D721Med (cell line): ENCODE data around the gene KPNA3.

Experiments
- DNase-seq: peaks from one replicate; pipeline ENCODE4 v3.0.0; 2011; ENCODE audit warnings: low spot score; ENCODE audit not compliant: insufficient read length
- FAIRE-seq: peaks from 2 replicates; lab custom pipeline; 2011; peaks lifted over from hg19 to GRCh38; lab: Jason Lieb, UNC
- TF ChIP-seq, protein P1 (sequence below): IDR thresholded peaks from 2 replicates; pipeline ENCODE4 v1.5.1; 2012; ENCODE audit warnings: mild to moderate bottlenecking, control low read depth; ENCODE audit not compliant: insufficient read depth; ENCODE audit errors: missing control alignments

KPNA3 gene

DNA sequence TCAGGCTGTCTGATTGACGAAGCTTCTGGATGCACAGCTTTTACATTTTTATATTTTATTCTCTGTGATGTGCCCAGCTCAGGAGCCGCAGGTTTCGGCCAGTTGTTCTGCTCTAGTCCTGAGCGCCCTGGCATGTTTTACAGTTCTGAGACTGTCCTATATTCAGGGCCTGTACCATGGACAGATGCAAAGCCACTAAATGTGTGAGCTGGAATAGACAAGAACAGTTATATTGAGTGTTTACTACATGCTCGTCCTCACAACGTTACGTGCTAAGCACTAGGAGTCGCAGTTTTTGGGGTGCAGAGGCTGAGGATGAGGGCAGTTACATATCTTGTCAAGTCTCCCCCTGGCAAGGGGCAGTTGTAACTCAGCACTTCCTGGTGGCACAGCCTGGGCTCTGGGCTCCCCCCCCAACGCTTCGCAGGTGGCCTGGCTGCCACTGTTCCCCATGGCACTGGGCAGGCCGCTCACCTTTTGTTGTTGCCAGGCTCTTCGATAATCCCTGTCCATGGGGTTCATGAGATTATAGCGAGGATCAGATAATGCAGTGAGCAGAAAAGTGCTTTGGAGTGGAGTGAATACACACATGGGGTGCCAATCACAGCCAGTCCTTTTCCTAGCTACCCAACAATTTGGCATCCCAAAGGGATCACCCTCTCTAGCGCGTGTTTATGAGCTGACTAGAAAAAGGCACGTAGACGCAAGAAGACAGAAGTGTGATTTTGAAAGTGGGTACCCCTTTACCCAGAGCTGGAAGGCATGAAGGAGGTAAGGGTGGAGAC, 140.7 kb downstream of the KPNA3 start:
- DNase-seq (no peak), FAIRE-seq (no peak)
- TF ChIP-seq, protein P1, sequence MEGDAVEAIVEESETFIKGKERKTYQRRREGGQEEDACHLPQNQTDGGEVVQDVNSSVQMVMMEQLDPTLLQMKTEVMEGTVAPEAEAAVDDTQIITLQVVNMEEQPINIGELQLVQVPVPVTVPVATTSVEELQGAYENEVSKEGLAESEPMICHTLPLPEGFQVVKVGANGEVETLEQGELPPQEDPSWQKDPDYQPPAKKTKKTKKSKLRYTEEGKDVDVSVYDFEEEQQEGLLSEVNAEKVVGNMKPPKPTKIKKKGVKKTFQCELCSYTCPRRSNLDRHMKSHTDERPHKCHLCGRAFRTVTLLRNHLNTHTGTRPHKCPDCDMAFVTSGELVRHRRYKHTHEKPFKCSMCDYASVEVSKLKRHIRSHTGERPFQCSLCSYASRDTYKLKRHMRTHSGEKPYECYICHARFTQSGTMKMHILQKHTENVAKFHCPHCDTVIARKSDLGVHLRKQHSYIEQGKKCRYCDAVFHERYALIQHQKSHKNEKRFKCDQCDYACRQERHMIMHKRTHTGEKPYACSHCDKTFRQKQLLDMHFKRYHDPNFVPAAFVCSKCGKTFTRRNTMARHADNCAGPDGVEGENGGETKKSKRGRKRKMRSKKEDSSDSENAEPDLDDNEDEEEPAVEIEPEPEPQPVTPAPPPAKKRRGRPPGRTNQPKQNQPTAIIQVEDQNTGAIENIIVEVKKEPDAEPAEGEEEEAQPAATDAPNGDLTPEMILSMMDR: no peak

DNA sequence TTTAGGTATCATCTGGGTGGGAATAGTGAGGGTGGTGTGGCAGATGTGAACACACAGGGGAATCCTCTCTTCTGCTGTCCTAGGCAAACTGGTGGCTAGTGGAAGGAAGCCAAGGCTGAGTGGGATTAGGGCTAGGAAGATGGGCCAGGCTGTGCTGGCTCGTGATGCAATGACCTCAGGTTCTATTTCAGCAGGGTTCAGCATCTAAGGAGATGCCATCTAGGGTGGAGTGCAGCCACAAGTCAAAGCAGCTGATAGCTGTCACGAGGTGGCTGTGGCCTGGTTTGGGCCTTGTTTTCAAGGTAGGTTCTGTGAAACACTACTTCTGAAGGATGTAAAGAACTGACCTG, 142.5 kb downstream of the KPNA3 start:
- FAIRE-seq (no peak), DNase-seq (no peak)
- TF ChIP-seq, protein P1: no peak
